WTC11 (cell line): ENCODE data around the gene ISY1. TPM values are rescaled to one million over a fixed set of nuclear protein-coding genes. Genes with fewer than 3 reads are reported as not detected.
A peak's percentile ranks its signal among the peaks of the same experiment; 100 is the strongest.

ENCODE experiments used
- ARID4B ChIP-seq: sonication (generic); formaldehyde crosslinking; IDR thresholded peaks from 2 replicates; pipeline ENCODE4 v1.8.0; 2023; ENCODE audit warnings: missing genetic modification reagents, mild to moderate bottlenecking, borderline replicate concordance
- ATF2 ChIP-seq: sonication (generic); formaldehyde crosslinking; IDR thresholded peaks from 2 replicates; pipeline ENCODE4 v1.8.1; 2022; ENCODE audit warnings: low read depth, missing genetic modification reagents, borderline replicate concordance
- CTCF ChIP-seq: fragments of 200-600 bp; IDR thresholded peaks from 2 replicates; pipeline ENCODE4 v1.8.0; 2022; ENCODE audit warnings: antibody characterized with exemption
- E2F4 ChIP-seq: sonication (generic); formaldehyde crosslinking; IDR thresholded peaks from 2 replicates; pipeline ENCODE4 v1.8.1; 2022; ENCODE audit warnings: low read depth, mild to moderate bottlenecking, moderate library complexity, missing genetic modification reagents, borderline replicate concordance
- EMX1 ChIP-seq: fragments of 250-450 bp; sonication (Bioruptor Pico); IDR thresholded peaks from 2 replicates; pipeline ENCODE4 v1.8.0; 2021; ENCODE audit warnings: mild to moderate bottlenecking
- ESRRA ChIP-seq: sonication (generic); formaldehyde crosslinking; IDR thresholded peaks from 2 replicates; pipeline ENCODE4 v1.8.1; 2022; ENCODE audit warnings: mild to moderate bottlenecking, missing genetic modification reagents, borderline replicate concordance
- FOXJ3 ChIP-seq: sonication (generic); formaldehyde crosslinking; IDR thresholded peaks from 2 replicates; pipeline ENCODE4 v1.9.0; 2021; ENCODE audit warnings: missing genetic modification reagents, mild to moderate bottlenecking, borderline replicate concordance
- FOXK1 ChIP-seq: sonication (generic); formaldehyde crosslinking; IDR thresholded peaks from 2 replicates; pipeline ENCODE4 v1.8.0; 2022; ENCODE audit warnings: mild to moderate bottlenecking, moderate library complexity, missing genetic modification reagents
- GTF2I ChIP-seq: fragments of 250-450 bp; sonication (Bioruptor Pico); conservative IDR thresholded peaks from 2 replicates; pipeline ENCODE4 v1.4.0; 2021; ENCODE audit warnings: mild to moderate bottlenecking
- NR2C2 ChIP-seq: sonication (generic); formaldehyde crosslinking; IDR thresholded peaks from 2 replicates; pipeline ENCODE4 v1.8.0; 2022; ENCODE audit warnings: mild to moderate bottlenecking, missing genetic modification reagents
- PRDM15 ChIP-seq: sonication (generic); formaldehyde crosslinking; IDR thresholded peaks from 2 replicates; pipeline ENCODE4 v1.8.0; 2022; ENCODE audit warnings: missing genetic modification reagents
- RORB ChIP-seq: fragments of 250-450 bp; sonication (Bioruptor Pico); IDR thresholded peaks from 2 replicates; pipeline ENCODE4 v1.9.0; 2021; ENCODE audit warnings: mild to moderate bottlenecking
- SOX15 ChIP-seq: fragments of 250-450 bp; sonication (Bioruptor Pico); IDR thresholded peaks from 2 replicates; pipeline ENCODE4 v1.9.0; 2021; ENCODE audit warnings: mild to moderate bottlenecking
- USF2 ChIP-seq: sonication (generic); formaldehyde crosslinking; IDR thresholded peaks from 2 replicates; pipeline ENCODE4 v1.8.1; 2023; ENCODE audit warnings: mild to moderate bottlenecking, missing genetic modification reagents, moderate library complexity
- ZNF121 ChIP-seq: sonication (generic); formaldehyde crosslinking; IDR thresholded peaks from 2 replicates; pipeline ENCODE4 v1.8.0; 2023; ENCODE audit warnings: missing genetic modification reagents
- ZNF138 ChIP-seq: sonication (generic); formaldehyde crosslinking; conservative IDR thresholded peaks from 2 replicates; pipeline ENCODE4 v1.8.1; 2022; ENCODE audit warnings: mild to moderate bottlenecking, moderate library complexity, missing genetic modification reagents
- ZNF281 ChIP-seq: sonication (generic); formaldehyde crosslinking; IDR thresholded peaks from 2 replicates; pipeline ENCODE4 v1.8.0; 2023; ENCODE audit warnings: mild to moderate bottlenecking, missing genetic modification reagents
- ZNF317 ChIP-seq: sonication (generic); formaldehyde crosslinking; IDR thresholded peaks from 2 replicates; pipeline ENCODE4 v1.8.1; 2023; ENCODE audit warnings: low read depth, mild to moderate bottlenecking, moderate library complexity, missing genetic modification reagents, borderline replicate concordance
- ZNF396 ChIP-seq: fragments of 250-450 bp; sonication (Bioruptor Pico); IDR thresholded peaks from 2 replicates; pipeline ENCODE4 v1.8.0; 2021; ENCODE audit warnings: mild to moderate bottlenecking, moderate library complexity, borderline replicate concordance
- ZSCAN18 ChIP-seq: fragments of 250-450 bp; sonication (Bioruptor Pico); IDR thresholded peaks from 2 replicates; pipeline ENCODE4 v2.1.2; 2022; ENCODE audit warnings: mild to moderate bottlenecking, moderate library complexity
- total RNA-seq: library from RNA; stranded (reverse); gene quantifications from 3 replicates; pipeline ENCODE4 v1.2.3, GENCODE V29; 2021

The ISY1 gene
- total RNA-seq, 1 experiment from 2014 or later, result 25.0 TPM

- TF ChIP-seq ARID4B, result no peak; the same call in none of the 2 replicates
- TF ChIP-seq USF2 (CRISPR knock-in tag), result peak; percentile 41; the same call in 1 of the 2 replicates
- no peak for TF ChIP-seq FOXJ3 (CRISPR knock-in tag)
- TF ChIP-seq ATF2 (CRISPR knock-in tag), result no peak
- no peak for TF ChIP-seq EMX1
- TF ChIP-seq ZNF138 (CRISPR knock-in tag), result no peak; the same call in 1 of the 2 replicates
- TF ChIP-seq PRDM15, result no peak
- TF ChIP-seq E2F4 (CRISPR knock-in tag), result peak; percentile 75; the same call in 1 of the 2 replicates
- TF ChIP-seq CTCF, result no peak
- no peak for TF ChIP-seq ESRRA
- TF ChIP-seq ZSCAN18 (CRISPR knock-in tag), result no peak
- no peak; the same call in 1 of the 2 replicates for TF ChIP-seq NR2C2 (CRISPR knock-in tag)
- no peak for TF ChIP-seq ZNF317 (CRISPR knock-in tag)
- no peak for TF ChIP-seq RORB (CRISPR knock-in tag)
- no peak for TF ChIP-seq GTF2I (CRISPR knock-in tag)
- TF ChIP-seq ZNF281 (CRISPR knock-in tag), result no peak; the same call in 1 of the 2 replicates
- TF ChIP-seq ZNF396, result no peak
- no peak for TF ChIP-seq SOX15 (CRISPR knock-in tag)
- no peak; the same call in 1 of the 2 replicates for TF ChIP-seq ZNF121 (CRISPR knock-in tag)
- TF ChIP-seq FOXK1 (CRISPR knock-in tag), result peak; percentile 88
These were observed 22.9 kb upstream of the ISY1 start, which contains the start of gene CNBP (continued) for GRCh38 chr3:129183569-129184395.
